K562 (cell line): ENCODE data around the gene PRKG1. TPM values are rescaled to one million over a fixed set of nuclear protein-coding genes. Genes with fewer than 3 reads are reported as not detected.

ENCODE experiments used
- ATAC-seq: fragments of 200-7000 bp; cut with Tn5 transposase; 3 replicates; pipeline ENCODE4 v1.9.1; 2020; ENCODE audit warnings: moderate library complexity
- BruUV-seq: library from RNA; stranded (reverse); fragments of 400-500 nt; replicated peaks from 2 replicates; lab custom pipeline; 2021; lab: Mats Ljungman, UMichigan
- CTCF ChIA-PET: fragments of 300-600 bp; formaldehyde crosslinking; extraction: SDS; loops from one replicate; lab custom pipeline; 2021; ENCODE audit warnings: low intra/inter-chr PET ratio; lab: Yijun Ruan, JAX
- POLR2A ChIA-PET: fragments of 300-600, 350-650 bp; sonication (Branson Sonifier 250); formaldehyde crosslinking; extraction: SDS; loops from one replicate; lab custom pipeline; 2021; ENCODE audit warnings: antibody characterized with exemption, inconsistent platforms; lab: Yijun Ruan, JAX
- DNase-seq, 4 experiments: peaks; one replicate each; pipeline versions ENCODE4 v3.0.0 to v3.0.0-alpha.2; 2011 to 2018; ENCODE audit warnings: low spot score in 3 of 4, mixed read lengths in 3 of 4; ENCODE audit errors: extremely low read depth in 1 of 4
- FAIRE-seq: peaks from 2 replicates; lab custom pipeline; 2011; peaks lifted over from hg19 to GRCh38; lab: Jason Lieb, UNC
- H2AFZ ChIP-seq: 2 replicates; pipeline ENCODE4 v1.6.0; 2011; ENCODE audit warnings: low read depth, low read length, control low read depth, inconsistent platforms
- H3K27ac ChIP-seq: fragments of 200-600 bp; 3 replicates; pipeline ENCODE4 v1.8.0; 2011; ENCODE audit warnings: low read depth, mild to moderate bottlenecking, control low read depth, inconsistent platforms, low read length, moderate library complexity, mixed read lengths; ENCODE audit errors: extremely low read depth
- H3K27me3 ChIP-seq, 2 experiments: fragments of 300-600 bp in 1 of 2; 2 replicates in 1 of 2; 3 replicates in 1 of 2; pipeline versions ENCODE4 v1.6.0 to v1.8.0; 2011; ENCODE audit warnings: inconsistent platforms in 2 of 2, low read length in 2 of 2, mild to moderate bottlenecking in 1 of 2, mixed read lengths in 1 of 2, moderate library complexity in 1 of 2; ENCODE audit not compliant: control insufficient read depth in 2 of 2, insufficient read depth in 2 of 2
- H3K36me3 ChIP-seq: fragments of 300-600 bp; 3 replicates; pipeline ENCODE4 v1.8.0; 2011; ENCODE audit warnings: mild to moderate bottlenecking, low read length, inconsistent platforms; ENCODE audit not compliant: control insufficient read depth, insufficient read depth
- H3K4me1 ChIP-seq, 2 experiments: fragments of 200-600 bp in 1 of 2; replicated peaks in 1 of 2; 2 replicates in 1 of 2; 3 replicates in 1 of 2; pipeline versions ENCODE4 v1.5.1 to v1.8.0; 2011; ENCODE audit warnings: inconsistent platforms in 2 of 2, low read length in 2 of 2, mild to moderate bottlenecking in 1 of 2, mixed read lengths in 1 of 2, moderate library complexity in 1 of 2; ENCODE audit not compliant: control insufficient read depth in 2 of 2, insufficient read depth in 2 of 2
- H3K4me2 ChIP-seq: 2 replicates; pipeline ENCODE4 v1.6.1; 2011; ENCODE audit warnings: low read length, control low read depth, inconsistent platforms, mixed read lengths; ENCODE audit not compliant: insufficient read depth
- H3K4me3 ChIP-seq: fragments of 200-600 bp; sonication (generic), shearing (Covaris generic); 2 replicates; pipeline ENCODE4 v1.5.1; 2016; ENCODE audit warnings: control low read depth, inconsistent platforms
- H3K79me2 ChIP-seq: fragments of 200-600 bp; 3 replicates; pipeline ENCODE4 v1.8.0; 2011; ENCODE audit warnings: low read length, inconsistent platforms; ENCODE audit not compliant: control insufficient read depth, insufficient read depth
- H3K9ac ChIP-seq, 2 experiments: 2 replicates each; pipeline versions ENCODE4 v1.6.0 to v1.6.1; 2011; ENCODE audit warnings: low read depth in 2 of 2, low read length in 2 of 2, control low read depth in 1 of 2, inconsistent platforms in 1 of 2, mild to moderate bottlenecking in 1 of 2, mixed read lengths in 1 of 2; ENCODE audit not compliant: insufficient read depth in 1 of 2
- H3K9me1 ChIP-seq: one replicate; pipeline ENCODE4 v1.6.0; 2011; ENCODE audit warnings: inconsistent platforms, mild to moderate bottlenecking, low read length, moderate library complexity; ENCODE audit not compliant: control insufficient read depth, insufficient read depth
- H3K9me3 ChIP-seq: replicated peaks from 2 replicates; pipeline ENCODE4 v1.5.1; 2011; ENCODE audit warnings: low read depth, low read length, inconsistent platforms; ENCODE audit not compliant: control insufficient read depth, insufficient read depth
- H4K20me1 ChIP-seq: replicated peaks from 2 replicates; pipeline ENCODE4 v1.6.1; 2011; ENCODE audit warnings: low read length, inconsistent platforms, mixed read lengths; ENCODE audit not compliant: control insufficient read depth, insufficient read depth
- CREM ChIP-seq: IDR thresholded peaks from 2 replicates; pipeline ENCODE4 v1.6.1; 2014; ENCODE audit warnings: antibody characterized with exemption, low read depth
- CTBP1 ChIP-seq: fragments of 450-650 bp; IDR thresholded peaks from 2 replicates; pipeline ENCODE4 v1.6.1; 2016; ENCODE audit warnings: borderline replicate concordance
- DDX20 ChIP-seq: fragments of 450-650 bp; IDR thresholded peaks from 2 replicates; pipeline ENCODE4 v1.6.1; 2016; ENCODE audit warnings: missing genetic modification characterization, low read depth, mild to moderate bottlenecking, missing compliant biosample characterization, moderate library complexity
- ELF1 ChIP-seq: fragments of 200-800 bp; sonication (Bioruptor generic); IDR thresholded peaks from 2 replicates; pipeline ENCODE4 v1.6.1; 2016; ENCODE audit warnings: missing genetic modification characterization, missing compliant biosample characterization
- HIVEP1 ChIP-seq: fragments of 250-450 bp; sonication (Bioruptor Pico); IDR thresholded peaks from 2 replicates; pipeline ENCODE4 v1.4.0; 2020; ENCODE audit warnings: mild to moderate bottlenecking
- NELFE ChIP-seq: IDR thresholded peaks from 2 replicates; pipeline ENCODE4 v1.6.1; 2011; ENCODE audit warnings: mild to moderate bottlenecking; ENCODE audit not compliant: insufficient read depth, insufficient read length
- NFXL1 ChIP-seq: fragments of 450-650 bp; formaldehyde crosslinking; IDR thresholded peaks from 2 replicates; pipeline ENCODE4 v1.4.0; 2021; ENCODE audit warnings: mild to moderate bottlenecking
- POLR2AphosphoS5 ChIP-seq: IDR thresholded peaks from 2 replicates; pipeline ENCODE4 v1.6.1; 2011; ENCODE audit warnings: mild to moderate bottlenecking, low read depth, low read length, moderate library complexity; ENCODE audit not compliant: control insufficient read depth, insufficient read depth
- POLR2H ChIP-seq: IDR thresholded peaks from 2 replicates; pipeline ENCODE4 v1.6.1; 2016; ENCODE audit warnings: missing genetic modification characterization, low read depth, mild to moderate bottlenecking, control low read depth, missing compliant biosample characterization, moderate library complexity
- TAF1 ChIP-seq: IDR thresholded peaks from 2 replicates; pipeline ENCODE4 v1.6.1; 2011; ENCODE audit warnings: mild to moderate bottlenecking, low read length, moderate library complexity; ENCODE audit not compliant: insufficient read depth, control insufficient read depth, severe bottlenecking; ENCODE audit errors: extremely low read depth
- TRIM28 ChIP-seq: fragments of 450-650 bp; IDR thresholded peaks from 2 replicates; pipeline ENCODE4 v1.6.1; 2017
- ZNF184 ChIP-seq: sonication (generic); formaldehyde crosslinking; IDR thresholded peaks from 2 replicates; pipeline ENCODE4 v1.5.0; 2020; ENCODE audit warnings: missing genetic modification reagents
- ZNF197 ChIP-seq: fragments of 200-800 bp; sonication (Bioruptor generic); IDR thresholded peaks from 2 replicates; pipeline ENCODE4 v1.6.1; 2016; ENCODE audit warnings: low read depth, missing genetic modification characterization, missing compliant biosample characterization
- in situ Hi-C: fragments of 300-500 bp; cut with MboI; formaldehyde crosslinking; loops from 4 replicates; pipeline ENCODE4 v1.15.0; 2018; ENCODE audit warnings: inconsistent platforms, mixed read lengths
- intact Hi-C: fragments of 100-400 bp; cut with micrococcal nuclease; formaldehyde crosslinking; loops from 2 replicates; pipeline ENCODE4 v1.14.2; 2022
- polyA plus RNA-seq, 8 experiments: library from polyadenylated mRNA; depleted of rRNA in 4 of 8; stranded (reverse) in 5 of 8; unstranded in 3 of 8; fragments of >200 nt; fragmentation: Nextera tagmentation in 2 of 8; fragmentation: Illumina TruSeq in 1 of 8; extraction: Ambion mirVana in 2 of 8; extraction: Trizol in 1 of 8; gene quantifications; 2 replicates each; pipeline versions ENCODE4 v1.2.1 to v1.2.3, GENCODE V29; 2011 to 2014; ENCODE audit warnings: inconsistent platforms in 1 of 8, missing spikeins in 1 of 8
- total RNA-seq, 7 experiments: library from RNA; depleted of rRNA in 6 of 7; stranded (reverse); fragments of >200 nt in 6 of 7; fragmentation: Illumina TruSeq in 2 of 7; extraction: Trizol in 2 of 7; gene quantifications; 2 replicates each; pipeline versions ENCODE4 v1.2.1 to v1.2.3, GENCODE V29; 2011 to 2021; ENCODE audit warnings: low replicate concordance in 1 of 7
- TF ChIP-seq, protein P1 (sequence below): fragments of 450-650 bp; formaldehyde crosslinking; IDR thresholded peaks from 2 replicates; pipeline ENCODE4 v1.4.0; 2020; ENCODE audit warnings: mild to moderate bottlenecking, moderate library complexity
- TF ChIP-seq, protein P2 (sequence below): fragments of 250-450 bp; sonication (Bioruptor Pico); IDR thresholded peaks from 2 replicates; pipeline ENCODE4 v1.5.0; 2020; ENCODE audit warnings: mild to moderate bottlenecking

Gene PRKG1
- total and polyA plus RNA-seq, 9 of the 15 experiments (the other 6 are each of a cell fraction or from before 2014, with no cell fraction given), result 0.22 TPM; not detected in 8

DNA sequence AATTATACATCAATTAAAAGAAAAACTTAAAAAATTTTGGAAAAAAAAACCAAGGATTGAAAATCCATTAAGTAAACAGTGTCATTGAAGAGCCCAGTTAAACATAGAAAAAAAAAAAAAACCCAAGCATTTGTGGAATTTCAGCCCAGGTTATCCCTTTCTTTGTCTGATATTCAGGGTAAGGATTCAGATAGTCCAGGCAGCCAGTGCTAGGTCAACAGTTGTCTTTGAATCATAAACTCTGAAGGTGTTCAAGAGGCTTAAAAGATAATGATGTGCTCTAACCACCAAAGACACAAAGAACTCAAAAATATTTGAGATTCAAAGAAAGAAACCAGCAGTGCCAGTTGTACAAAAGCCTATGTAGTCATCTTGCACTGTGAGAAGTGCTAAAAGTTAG is 969.5 kb downstream of the PRKG1 start:
- Histone ChIP-seq H3K4me2 (no peak overlapping the region), H2AFZ (no peak overlapping the region), H3K79me2 (no peaks in the 10 kb centered on the region), H3K4me1 (no peaks in the 10 kb centered on the region), H4K20me1 (no peaks in the 10 kb centered on the region), H3K36me3 (no peaks in the 10 kb centered on the region), H3K27me3 (no peaks in the 10 kb centered on the region), H3K9me1 (no peaks in the 10 kb centered on the region), H3K9ac (no peak overlapping the region), H3K4me3 (no peak overlapping the region), H3K9me3 (no peaks in the 10 kb centered on the region), H3K27ac (no peak overlapping the region)
- intact Hi-C loops (no loop called here), in situ Hi-C loops (no loop called here)
- TF ChIP-seq CREM, result no peak
- TF ChIP-seq HIVEP1, result no peak
- no peak for TF ChIP-seq ZNF184 (CRISPR knock-in tag)
- TF ChIP-seq ELF1 (tag), result no peak
- DNase-seq, result no peak
- no peak for FAIRE-seq
- ChIA-PET CTCF (no interaction called here), POLR2A (no interaction called here)
- BruUV-seq, result no TSS peak
- ATAC-seq, result no peak

DNA sequence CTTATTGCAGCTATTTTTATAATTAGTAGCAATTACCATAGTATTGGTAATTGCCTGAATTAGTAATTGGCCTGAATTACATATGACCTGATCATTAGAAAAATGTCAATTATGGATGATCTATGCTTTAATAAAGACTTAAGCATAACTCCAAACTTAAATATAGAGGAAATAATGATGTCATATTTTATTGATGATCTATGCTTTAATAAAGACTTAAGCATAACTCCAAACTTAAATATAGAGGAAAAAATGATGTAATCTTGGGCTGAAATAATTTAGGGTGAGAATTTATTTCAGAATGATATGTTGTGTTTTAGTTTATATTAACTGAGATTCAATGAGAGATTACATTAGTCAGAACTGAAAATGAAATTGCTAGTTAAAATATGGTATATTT is 973.8 kb downstream of the PRKG1 start:
- Histone ChIP-seq H3K27me3 (no peaks in the 10 kb centered on the region), H2AFZ (no peak overlapping the region), H3K9ac (no peak overlapping the region), H3K36me3 (no peaks in the 10 kb centered on the region), H3K27ac (no peak overlapping the region), H3K4me3 (no peak overlapping the region), H3K9me3 (no peaks in the 10 kb centered on the region), H3K9me1 (no peaks in the 10 kb centered on the region), H3K4me2 (no peak overlapping the region), H3K4me1 (no peaks in the 10 kb centered on the region), H3K79me2 (no peaks in the 10 kb centered on the region), H4K20me1 (no peaks in the 10 kb centered on the region)
- in situ Hi-C loops, result no loop called here
- BruUV-seq, result no TSS peak
- ATAC-seq, result no peak
- no peak for DNase-seq
- CTCF ChIA-PET, result no interaction called here
- no peak for FAIRE-seq
- intact Hi-C loops, result no loop called here
- POLR2A ChIA-PET, result no interaction called here
- TF ChIP-seq CREM (no peak), POLR2AphosphoS5 (no peak), NFXL1 (no peak), CTBP1 (no peak), POLR2H (no peak), TAF1 (no peak), ZNF197 (CRISPR knock-in tag) (no peak), NELFE (no peak), DDX20 (tag) (no peak), TRIM28 (no peak)
- TF ChIP-seq, protein P1, sequence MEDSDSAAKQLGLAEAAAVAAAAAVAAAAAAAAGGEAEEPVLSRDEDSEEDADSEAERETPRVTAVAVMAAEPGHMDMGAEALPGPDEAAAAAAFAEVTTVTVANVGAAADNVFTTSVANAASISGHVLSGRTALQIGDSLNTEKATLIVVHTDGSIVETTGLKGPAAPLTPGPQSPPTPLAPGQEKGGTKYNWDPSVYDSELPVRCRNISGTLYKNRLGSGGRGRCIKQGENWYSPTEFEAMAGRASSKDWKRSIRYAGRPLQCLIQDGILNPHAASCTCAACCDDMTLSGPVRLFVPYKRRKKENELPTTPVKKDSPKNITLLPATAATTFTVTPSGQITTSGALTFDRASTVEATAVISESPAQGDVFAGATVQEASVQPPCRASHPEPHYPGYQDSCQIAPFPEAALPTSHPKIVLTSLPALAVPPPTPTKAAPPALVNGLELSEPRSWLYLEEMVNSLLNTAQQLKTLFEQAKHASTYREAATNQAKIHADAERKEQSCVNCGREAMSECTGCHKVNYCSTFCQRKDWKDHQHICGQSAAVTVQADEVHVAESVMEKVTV, result no peak
- TF ChIP-seq, protein P2, sequence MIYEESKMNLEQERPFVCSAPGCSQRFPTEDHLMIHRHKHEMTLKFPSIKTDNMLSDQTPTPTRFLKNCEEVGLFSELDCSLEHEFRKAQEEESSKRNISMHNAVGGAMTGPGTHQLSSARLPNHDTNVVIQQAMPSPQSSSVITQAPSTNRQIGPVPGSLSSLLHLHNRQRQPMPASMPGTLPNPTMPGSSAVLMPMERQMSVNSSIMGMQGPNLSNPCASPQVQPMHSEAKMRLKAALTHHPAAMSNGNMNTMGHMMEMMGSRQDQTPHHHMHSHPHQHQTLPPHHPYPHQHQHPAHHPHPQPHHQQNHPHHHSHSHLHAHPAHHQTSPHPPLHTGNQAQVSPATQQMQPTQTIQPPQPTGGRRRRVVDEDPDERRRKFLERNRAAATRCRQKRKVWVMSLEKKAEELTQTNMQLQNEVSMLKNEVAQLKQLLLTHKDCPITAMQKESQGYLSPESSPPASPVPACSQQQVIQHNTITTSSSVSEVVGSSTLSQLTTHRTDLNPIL (CRISPR knock-in tag), result no peak
